Inferior parietal cortex (tissue), 1 donor: Measurements from ENCODE around the gene TAS2R40.
"Not testable (repeated sequence)": the region's sequence is repeated elsewhere in the genome, so short reads cannot be mapped to it uniquely, and the experiment has no call there.

ENCODE experiments used
- DNase-seq: peaks from one replicate; pipeline ENCODE4 v3.0.0-alpha.2; 2016; ENCODE audit errors: extremely low spot score

Gene TAS2R40

DNA sequence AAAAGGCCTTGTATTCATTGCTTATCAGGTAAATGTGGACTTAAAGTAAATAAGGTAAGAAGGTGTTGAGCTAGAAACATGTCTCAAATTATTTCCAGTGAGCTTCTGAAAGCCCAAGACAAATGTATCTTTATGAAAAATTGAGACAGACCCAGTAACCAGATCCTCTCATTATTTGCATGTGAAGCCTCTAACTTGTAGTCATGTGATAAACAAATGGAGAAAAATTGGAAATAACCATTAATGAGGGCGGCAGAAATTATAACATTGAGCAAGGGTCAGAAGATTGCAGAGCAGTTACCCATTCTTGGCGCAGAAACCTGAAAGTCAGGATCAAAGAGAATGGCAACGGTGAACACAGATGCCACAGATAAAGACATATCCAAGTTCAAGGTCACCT is at the start of gene TAS2R40:
Gene TAS2R40 (plus strand): TSS at position 301 of the 400 bp plus-strand sequence. CDS start 42 bp downstream, at position 343.
- no peak for DNase-seq

DNA sequence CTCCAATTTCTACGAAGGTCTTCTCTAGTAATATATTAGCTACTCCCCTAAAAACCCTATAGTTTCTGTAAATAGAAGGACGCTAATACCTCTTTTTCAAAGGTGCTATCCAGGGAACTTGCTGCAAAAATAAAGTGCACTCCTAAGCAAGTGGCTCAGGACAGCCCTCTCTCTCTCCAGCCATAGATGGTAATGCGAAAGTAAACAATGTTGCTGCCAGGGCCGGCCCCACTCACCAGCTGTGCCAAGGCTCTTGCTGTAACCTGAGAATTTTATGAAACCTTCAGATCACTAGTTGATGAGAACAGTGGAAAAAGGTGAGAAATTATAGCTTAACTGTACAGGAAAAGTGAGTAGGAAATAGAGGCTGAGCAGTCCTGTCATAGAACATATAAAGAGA is 49.5 kb upstream of the TAS2R40 start:
- DNase-seq = no peak

- DNase-seq = no peak
These were observed 45.7 kb upstream of the TAS2R40 start for GRCh38 chr7:143176128-143176527.

GRCh38 chr7:143177374-143178119 is 44.3 kb upstream of the TAS2R40 start:
- no peak for DNase-seq

DNA sequence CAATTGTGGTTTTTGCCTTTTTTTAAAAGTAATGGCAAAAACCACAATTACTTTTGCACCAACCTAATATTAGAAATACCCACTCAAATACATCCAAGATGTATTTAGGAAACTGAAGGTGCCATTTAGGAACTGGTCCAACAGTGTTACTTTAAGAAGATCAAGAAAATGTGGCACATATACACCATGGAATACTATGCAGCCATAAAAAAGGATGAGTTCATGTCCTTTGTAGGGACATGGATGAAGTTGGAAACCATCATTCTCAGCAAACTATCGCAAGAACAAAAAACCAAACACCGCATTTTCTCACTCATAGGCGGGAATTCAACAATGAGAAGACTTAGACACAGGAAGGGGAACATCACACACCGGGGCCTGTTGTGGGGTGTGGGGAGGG is 41.1 kb upstream of the TAS2R40 start:
- DNase-seq = not testable (repeated sequence)

- DNase-seq = no peak
These were observed 40.5 kb upstream of the TAS2R40 start for GRCh38 chr7:143181349-143181748.

GRCh38 chr7:143183024-143183423 is 38.8 kb upstream of the TAS2R40 start, which contains the start of gene TAS2R39:
Gene TAS2R39, plus strand, starts transcription at chr7:143183419. Its CDS starts 0 bp downstream, at chr7:143183419.
- DNase-seq = no peak

GRCh38 chr7:143185551-143185950 is 36.3 kb upstream of the TAS2R40 start:
- no peak for DNase-seq

DNA sequence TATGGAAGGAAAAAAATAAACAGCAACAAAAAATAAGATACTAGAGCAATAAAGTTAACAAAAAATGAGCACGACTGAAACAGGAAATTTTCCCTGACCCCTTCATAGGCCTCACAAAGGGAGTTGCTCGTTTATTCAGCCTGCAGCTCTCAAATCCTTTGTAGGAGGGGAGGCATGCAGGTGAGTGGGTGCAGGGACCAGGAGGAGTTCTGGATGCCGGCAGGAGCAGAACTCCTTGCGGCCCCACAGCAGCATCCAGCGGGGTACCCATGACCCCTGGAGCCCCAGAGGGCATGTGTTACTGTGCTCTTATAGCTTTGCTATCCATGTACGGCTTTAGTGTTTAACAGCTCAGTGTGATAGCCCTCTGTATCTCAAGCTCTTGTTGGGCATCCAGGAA is 32.8 kb upstream of the TAS2R40 start:
- no peak for DNase-seq

GRCh38 chr7:143193880-143194279 is 28.0 kb upstream of the TAS2R40 start:
- no peak for DNase-seq

GRCh38 chr7:143199040-143199439 is 22.8 kb upstream of the TAS2R40 start:
- no peak for DNase-seq

DNA sequence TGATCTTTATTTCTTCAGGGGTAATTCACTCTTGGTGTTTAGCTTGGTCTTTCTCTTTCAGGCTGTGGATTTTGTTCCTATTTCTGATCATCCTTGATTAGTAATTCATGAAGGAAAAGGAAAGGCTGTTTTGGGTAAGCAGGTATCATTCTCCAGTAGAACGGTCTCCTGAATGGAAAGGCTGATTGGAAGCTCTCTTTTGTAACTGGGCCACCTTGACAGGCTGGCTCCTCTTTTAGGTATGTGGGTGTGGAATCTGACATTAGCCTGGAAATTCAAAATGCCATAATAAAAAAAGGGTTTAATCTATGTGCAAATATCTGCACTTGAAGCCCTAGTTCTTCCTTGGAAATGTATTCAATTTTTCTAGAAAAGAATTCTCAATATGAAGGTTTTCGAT is 19.7 kb upstream of the TAS2R40 start:
- DNase-seq = no peak

- DNase-seq = no peak
These were observed 18.5 kb upstream of the TAS2R40 start for GRCh38 chr7:143203386-143203785.

DNA sequence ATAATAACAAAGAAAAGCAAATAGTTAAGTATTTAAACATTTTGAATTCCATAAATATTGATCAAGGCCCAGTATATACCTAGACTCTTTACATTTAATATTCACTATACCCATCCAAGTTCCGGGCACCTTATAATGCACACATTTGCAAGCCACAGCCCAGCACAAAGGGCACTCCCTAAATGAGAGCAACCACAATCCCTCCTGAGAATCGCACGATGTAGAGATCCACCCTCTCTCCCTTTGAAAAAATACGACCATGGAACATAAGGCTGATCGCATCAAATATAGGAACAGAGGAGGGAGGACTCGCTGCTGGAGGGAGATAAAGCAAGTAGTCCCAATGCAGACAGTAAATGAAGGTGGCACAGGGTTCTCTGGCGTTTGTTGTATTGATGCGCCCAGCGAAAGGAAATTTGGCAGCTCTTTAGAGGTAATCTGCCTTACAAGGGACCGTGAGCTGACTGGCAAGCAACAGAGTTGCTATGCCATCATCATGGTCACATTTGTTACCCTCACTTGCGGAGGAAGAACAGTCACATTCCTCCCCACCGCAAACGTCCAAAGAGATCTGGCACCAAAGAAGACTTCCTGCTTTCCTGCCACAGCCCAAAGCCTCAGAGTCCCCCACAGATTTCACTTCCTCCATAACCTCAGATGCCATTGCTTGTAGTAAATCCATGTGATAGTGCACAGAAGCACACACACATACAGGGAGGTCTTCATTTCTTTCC is 16.1 kb upstream of the TAS2R40 start:
- no peak for DNase-seq

DNA sequence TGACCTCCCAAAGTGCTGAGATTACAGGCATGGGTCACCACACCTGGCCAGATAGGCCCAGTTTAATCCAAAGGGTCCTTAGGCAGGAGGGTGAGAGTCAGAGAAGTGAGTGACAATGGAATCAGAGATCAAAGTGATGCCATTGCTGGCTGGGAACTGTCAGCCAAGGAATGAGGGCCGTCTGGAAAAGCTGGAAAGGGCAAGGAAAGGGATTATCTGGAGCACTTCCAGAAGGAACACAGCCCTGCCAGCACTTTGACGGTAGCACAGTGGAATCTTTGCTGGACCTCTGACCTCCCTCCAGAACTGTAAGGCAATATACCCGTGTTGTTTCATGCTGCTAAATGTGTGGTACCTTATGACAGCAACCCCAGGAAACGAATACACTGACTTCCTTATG is 11.3 kb upstream of the TAS2R40 start:
- DNase-seq = no peak

- not testable (repeated sequence) for DNase-seq
These were observed 8.4 kb upstream of the TAS2R40 start for GRCh38 chr7:143213478-143213877.

DNA sequence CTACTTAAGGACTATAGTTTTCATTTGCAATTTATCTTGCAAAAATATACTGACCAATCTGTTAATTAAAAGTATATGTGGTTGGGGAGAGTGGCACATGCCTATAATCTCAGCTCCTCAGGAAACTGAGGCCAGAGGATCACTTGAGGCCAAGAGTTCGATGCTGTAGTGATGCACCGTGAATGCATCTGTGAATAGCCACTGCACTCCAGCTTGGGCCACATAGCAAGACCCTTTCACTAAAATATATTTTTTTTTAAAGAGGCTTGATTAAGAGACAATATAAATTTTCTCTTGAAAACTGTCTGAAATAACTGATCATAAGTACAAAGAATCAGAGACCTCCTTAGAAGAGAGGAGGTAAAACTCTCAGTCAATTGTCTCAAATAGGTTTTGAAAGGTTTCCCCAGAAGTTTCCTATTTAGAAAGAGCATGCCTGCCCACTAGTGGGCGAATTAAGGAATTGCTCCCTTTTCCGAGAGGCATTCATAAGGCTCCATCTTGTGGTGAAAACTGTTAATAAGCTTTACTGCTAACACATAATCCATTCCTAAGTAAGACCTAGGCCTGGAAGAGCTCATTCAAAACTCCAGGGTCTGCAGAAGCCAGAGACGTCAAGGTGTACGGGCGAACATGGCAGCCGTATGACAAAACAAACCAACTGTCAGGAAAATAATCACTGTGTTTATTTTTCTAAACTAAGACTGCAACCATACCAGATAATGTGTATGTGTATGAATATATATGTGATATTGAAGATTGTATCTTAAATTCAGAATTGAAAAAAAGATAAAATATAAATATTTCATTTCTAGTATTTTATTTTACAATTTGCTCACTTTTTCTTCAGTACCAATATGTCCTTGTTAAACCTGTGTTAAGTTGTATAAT is 6.8 kb upstream of the TAS2R40 start:
- DNase-seq = peak; percentile 99

DNA sequence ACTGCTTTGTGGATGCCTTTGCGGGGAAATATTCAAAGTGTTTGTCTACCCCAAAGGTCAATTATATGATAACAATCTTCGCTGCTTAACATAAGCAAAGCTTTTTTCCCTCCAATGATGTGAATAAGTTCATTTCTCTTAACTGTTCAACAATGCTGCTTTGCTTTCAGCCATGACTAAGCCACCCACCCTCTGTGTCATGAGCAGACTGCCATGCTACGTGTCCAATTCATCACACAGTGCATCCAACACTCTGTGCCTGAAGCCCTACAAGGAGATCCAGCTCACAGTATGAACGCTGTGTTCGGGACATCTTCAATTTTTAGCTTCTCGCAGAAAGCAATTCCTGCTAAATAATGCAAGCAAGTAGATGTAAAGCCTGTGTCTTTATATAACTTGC is 5.7 kb upstream of the TAS2R40 start:
- peak; percentile 66 for DNase-seq

DNA sequence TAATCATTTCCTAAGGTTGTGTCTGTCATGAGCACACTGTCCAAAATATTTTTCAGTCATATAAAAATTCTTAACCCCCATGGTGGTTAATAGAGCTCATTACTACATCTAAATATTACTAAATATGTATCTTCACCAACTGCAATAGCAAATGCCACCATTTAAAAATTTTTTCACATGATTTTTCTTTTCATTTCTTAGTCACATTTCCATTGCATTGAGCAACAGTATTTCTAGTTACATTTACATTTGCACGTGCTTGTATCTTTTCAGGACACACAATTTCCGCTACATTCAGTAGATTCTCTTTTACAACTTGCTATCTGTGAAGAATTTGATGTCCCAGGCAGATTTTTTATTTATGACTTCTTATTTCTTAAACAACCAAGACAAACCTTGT is 5.2 kb upstream of the TAS2R40 start:
- no peak for DNase-seq

DNA sequence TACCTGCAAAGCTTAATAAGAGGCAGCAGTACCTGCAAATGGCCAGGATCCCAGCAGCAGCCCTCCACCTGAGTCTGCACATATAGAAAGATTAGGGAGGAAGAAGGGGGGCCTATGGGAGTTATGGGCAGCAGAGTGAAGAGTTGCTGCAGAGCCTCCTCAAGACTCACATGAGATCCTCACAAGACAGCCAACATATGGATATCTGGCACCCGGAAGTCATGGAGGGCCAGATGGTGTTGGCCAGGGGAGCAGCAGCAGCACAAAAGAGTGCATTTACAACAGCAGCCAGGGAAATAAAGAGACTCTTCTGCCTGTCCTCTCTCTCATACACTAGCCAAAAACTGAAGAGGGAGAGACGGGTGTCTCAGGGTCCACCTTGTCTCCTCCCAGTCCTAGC is 4.0 kb upstream of the TAS2R40 start:
- DNase-seq = no peak

- DNase-seq = no peak
These were observed 551 bp upstream of the TAS2R40 start for GRCh38 chr7:143221286-143221685.

GRCh38 chr7:143222782-143223181 is 945 bp downstream of the TAS2R40 start:
- no peak for DNase-seq
